HT1080 (cell line): ENCODE data around the gene MS4A8. TPM values are rescaled to one million over a fixed set of nuclear protein-coding genes. Genes with fewer than 3 reads are reported as not detected.

Experiments used
- DNase-seq: peaks from one replicate; pipeline ENCODE4 v3.0.0-alpha.2; 2015; ENCODE audit warnings: low read depth
- total RNA-seq: library from RNA; depleted of rRNA; stranded (reverse); fragments of >200 nt; shearing (Covaris generic); gene quantifications from 2 replicates; pipeline ENCODE4 v1.2.3, GENCODE V29; 2014; rRNA removed

Gene MS4A8
- total RNA-seq, 1 experiment from 2014 or later: not detected

GRCh38 chr11:60762851-60763691, 63.7 kb downstream of the MS4A8 start:
- no peak for DNase-seq

DNA sequence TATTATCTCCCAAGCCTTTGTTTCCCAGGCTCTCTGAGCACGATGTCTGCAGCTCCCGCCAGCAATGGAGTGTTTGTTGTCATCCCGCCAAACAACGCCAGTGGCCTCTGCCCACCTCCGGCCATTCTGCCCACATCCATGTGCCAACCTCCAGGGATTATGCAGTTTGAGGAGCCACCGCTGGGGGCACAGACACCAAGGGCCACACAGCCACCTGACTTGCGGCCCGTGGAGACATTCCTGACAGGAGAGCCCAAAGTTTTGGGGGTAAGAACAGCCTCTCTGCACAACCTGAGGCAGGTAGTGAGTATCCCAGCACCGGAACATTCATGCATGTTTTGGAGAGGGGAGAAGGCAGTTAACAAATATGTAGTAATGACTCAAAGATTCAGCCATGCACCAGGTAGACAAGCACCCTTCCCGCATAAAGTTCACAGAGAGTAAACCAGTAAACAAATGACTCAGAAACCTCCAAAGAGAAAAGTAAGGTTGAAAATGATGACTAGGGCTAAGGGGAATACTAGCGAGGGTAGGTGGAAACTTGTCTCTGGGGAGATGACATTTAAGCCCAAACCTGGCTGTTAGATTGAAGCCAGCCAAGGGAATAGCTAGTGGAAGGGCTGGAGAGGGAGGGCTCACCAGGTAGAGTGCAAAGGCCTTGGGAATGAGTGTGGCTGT, 64.4 kb downstream of the MS4A8 start:
- no peak for DNase-seq

GRCh38 chr11:60764879-60765278, 65.5 kb downstream of the MS4A8 start:
- no peak for DNase-seq

DNA sequence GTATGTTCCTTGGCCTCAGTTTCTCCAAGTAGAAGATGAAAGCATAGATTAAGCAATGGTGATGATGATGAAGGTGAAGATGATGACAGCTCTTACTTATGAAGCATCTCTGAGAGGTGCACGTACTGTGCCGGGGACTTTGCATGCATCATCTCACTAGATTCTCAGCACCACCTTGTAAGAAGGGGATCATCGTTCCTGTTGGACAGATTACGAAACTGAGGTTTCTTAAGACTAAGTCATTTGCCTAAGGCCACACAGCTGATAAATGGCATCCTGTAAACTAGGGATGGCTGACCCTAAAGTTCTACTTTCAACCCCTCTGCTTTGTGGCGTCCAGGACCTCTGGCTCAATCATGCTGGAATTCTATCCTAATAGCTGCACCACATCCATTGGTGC, 65.9 kb downstream of the MS4A8 start:
- DNase-seq: no peak

Other genes with a start within 250 kb of the MS4A8 start
- gene MS4A1, start 243.8 kb upstream of the MS4A8 start, total RNA-seq: not detected in 2 replicates
- not detected in 2 replicates for gene MS4A12, start 206.8 kb upstream of the MS4A8 start, total RNA-seq
- gene MS4A13, start 184.2 kb upstream of the MS4A8 start, total RNA-seq: not detected in 2 replicates
- not detected in 2 replicates for gene MS4A18, start 25.1 kb downstream of the MS4A8 start, total RNA-seq
- not detected in 2 replicates for gene MS4A15, start 57.3 kb downstream of the MS4A8 start, total RNA-seq
- gene MS4A10, start 85.7 kb downstream of the MS4A8 start, total RNA-seq: not detected in 2 replicates
- gene CCDC86, start 142.5 kb downstream of the MS4A8 start, total RNA-seq: 28.4 and 32.7 TPM in 2 replicates
- gene PTGDR2, start 156.3 kb downstream of the MS4A8 start, total RNA-seq: 0.07 TPM in 1 of 2 replicates, not detected in the other
- gene ZP1, start 167.9 kb downstream of the MS4A8 start, total RNA-seq: 1.7 and 1.9 TPM in 2 replicates
- 212 and 250 TPM in 2 replicates for gene PRPF19, start 207.0 kb downstream of the MS4A8 start, total RNA-seq
- gene TMEM109, start 214.5 kb downstream of the MS4A8 start, total RNA-seq: 88.3 and 146 TPM in 2 replicates
- gene TMEM132A, start 224.8 kb downstream of the MS4A8 start, total RNA-seq: 63.3 and 69.4 TPM in 2 replicates